RCC 7860 (cell line): ENCODE measurements around the gene PSD4.

Source experiments
- DNase-seq: peaks from one replicate; pipeline ENCODE4 v3.0.0-alpha.2; 2015; ENCODE audit warnings: low spot score
- FAIRE-seq: peaks from 2 replicates; lab custom pipeline; 2012; peaks lifted over from hg19 to GRCh38; lab: Jason Lieb, UNC

The PSD4 gene

DNA sequence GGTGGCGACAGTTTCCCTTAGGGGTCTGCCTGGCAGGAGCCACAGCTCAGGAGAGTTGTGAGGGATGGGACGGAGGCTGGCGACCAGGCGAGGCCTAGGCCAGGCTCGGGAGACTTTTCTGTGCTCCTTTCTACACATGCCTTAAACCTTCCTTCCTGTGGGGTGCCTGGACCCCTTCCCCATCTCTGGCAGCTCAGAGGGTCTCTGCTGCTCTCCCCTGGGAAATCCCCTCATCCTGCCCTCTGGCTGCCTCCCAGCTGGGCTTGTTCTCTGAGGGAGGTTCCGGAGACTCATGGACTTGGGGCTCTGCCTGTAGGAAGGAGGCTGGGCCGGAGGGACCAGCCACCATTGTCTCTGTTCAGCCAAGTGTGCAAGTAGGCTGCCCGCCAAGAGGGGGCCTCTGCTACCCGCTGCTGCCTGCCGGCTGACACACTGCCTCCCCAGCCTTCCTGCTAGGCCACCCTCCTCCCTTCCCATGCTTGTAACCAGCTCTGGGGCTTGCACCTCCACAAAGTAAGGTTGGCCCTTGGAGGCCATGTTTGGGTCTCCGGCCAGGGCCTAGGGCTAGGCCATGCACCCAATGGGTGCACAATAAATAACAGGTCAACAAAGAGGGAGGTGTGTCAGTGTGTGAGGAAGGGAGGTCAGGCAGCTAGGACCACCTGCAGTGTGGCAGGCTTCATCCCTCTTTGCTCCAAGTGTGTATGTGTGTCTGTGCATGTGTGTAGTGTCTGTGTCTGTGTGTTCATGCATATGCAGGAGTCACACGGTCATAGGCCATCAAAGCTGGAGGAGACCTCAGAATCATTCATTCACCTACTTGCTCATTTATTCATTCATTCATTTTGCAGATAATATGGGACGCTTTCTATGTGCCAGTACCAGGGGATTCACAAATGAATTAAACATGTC, 28.8 kb downstream of the PSD4 start:
- peak; percentile 71 for DNase-seq
- no peak for FAIRE-seq

DNA sequence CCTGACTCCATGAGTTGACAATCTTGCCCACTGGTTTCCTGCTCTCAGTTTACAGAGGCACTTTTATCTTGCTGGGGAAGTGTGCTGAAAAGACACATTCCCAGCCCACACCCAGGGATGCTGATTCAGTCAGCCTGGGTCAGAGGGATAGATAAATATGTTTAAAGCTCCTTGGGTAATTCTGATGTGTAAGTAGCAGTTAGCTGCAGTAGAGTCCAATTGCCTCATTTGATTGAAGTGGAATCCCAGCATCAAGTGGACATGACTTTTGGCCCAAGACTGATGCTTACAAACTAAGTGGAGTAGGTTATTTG, 29.4 kb downstream of the PSD4 start:
- FAIRE-seq, result no peak
- no peak for DNase-seq

DNA sequence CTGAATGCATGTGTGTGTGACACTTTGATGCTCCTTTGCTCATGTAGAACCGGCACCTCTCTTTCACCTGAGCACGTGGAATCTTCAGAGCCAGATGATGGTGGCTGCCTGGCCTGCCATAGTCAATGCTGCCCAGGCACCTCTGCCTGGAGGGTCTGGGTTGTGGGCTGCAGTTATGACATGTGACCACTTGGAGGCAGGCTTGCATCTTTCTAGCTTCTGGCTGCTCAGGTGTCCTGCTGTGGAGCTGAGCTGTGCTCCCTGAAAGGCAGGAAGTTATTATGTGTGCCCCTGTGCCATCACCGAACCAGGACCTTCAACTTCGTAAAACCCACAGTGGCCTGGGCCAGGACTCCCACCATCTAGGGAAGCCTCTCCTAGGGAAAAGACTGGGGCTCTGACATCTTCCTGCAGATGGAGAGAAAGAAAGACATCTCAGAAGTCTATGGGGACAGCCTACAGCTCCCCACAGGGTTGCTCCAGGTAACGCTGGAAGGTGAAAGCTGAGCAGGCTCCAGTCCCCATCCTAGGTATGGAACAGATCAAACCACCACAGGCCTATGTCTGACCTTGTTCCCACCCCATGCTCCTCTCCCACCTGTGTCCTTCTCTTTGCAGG, 30.2 kb downstream of the PSD4 start:
- FAIRE-seq, result peak; percentile 7
- peak; percentile 72 for DNase-seq

DNA sequence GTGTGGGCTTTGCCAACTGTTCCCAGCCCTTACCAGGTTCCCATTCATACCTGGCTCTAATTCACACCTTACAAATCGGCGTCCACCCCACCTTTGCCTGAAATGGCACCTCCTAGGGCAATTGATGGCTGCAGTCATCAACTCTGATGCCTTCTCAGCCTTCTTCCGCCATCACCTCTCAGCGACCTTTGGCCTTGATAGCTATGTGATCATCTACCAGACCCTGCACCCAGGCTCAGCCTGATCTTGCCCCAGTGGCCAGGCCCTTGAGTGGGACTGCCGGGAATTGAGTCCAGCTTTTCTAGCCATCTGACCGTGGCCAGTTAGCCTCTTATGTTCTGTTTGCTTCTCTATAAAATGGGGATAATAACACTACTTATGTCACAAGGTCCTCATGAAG, 32.5 kb downstream of the PSD4 start:
- FAIRE-seq (no peak), DNase-seq (no peak)

DNA sequence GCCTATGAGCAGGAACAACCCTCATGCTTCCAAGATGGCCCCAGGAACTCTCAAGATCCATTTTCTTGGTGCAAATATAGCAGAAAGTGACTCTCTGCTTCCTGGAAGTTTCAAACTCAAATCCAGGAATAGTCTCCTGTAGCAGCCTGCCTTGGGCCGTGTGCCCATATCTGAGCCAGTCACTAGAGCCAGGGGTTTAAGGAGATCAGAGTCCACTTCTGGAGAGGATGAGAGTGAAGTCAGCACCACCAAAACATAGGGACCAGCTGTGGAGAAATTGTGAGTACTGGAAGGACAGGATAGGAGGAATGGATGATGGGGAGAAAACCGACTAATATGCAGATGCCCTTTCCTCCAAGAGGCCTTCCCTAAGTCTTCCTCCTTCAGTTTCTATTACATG, 33.2 kb downstream of the PSD4 start:
- no peak for DNase-seq
- FAIRE-seq, result no peak

DNA sequence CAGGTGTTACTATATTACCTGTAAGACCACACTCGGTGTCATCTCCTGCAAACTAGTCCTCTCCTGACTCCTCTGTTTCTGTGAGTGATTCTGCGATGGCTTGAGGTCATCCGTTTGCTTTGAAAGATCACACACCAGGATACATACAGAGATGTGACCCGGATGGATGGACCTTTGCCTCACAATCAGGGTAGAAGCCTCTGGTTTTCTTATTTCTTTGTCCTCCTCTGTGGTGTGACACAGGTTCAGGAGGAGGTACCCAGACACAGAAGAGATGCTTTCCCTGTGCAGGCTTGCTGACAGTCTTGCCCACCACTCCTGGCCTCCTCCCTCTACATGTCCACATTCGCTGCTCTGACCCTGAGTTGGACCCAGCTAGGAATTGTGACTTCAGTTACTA, 34.6 kb downstream of the PSD4 start:
- no peak for DNase-seq
- no peak for FAIRE-seq

DNA sequence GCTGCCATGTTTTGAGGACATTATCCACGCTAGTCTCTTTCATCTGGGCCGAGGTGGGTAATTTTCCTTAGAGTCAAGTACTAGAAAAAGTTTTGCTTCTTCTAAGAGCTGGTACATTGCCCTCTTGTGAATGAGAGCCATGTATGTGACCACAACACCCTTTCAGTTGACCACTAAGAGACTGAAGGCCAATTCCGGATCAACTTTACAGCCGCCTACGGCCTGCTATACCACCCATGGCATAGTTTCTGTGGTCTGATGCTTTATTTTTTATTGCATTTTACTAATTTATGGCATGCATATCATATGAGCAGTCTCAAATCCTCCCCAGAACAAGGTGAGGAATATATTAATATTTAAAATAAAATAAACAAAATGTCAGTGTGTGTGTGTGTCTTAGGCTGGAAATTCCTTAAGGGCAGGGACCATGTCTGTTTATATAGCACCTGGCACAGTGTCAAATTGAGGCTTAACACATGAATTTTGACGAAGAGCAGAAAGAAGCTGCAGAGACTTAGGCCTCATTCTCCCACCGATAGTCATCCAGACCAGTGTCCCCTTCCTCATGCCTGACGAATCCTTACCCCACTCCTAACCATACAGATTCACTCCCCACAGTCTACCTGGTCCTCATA, 35.4 kb downstream of the PSD4 start:
- FAIRE-seq (peak; percentile 80), DNase-seq (peak; percentile 77)

DNA sequence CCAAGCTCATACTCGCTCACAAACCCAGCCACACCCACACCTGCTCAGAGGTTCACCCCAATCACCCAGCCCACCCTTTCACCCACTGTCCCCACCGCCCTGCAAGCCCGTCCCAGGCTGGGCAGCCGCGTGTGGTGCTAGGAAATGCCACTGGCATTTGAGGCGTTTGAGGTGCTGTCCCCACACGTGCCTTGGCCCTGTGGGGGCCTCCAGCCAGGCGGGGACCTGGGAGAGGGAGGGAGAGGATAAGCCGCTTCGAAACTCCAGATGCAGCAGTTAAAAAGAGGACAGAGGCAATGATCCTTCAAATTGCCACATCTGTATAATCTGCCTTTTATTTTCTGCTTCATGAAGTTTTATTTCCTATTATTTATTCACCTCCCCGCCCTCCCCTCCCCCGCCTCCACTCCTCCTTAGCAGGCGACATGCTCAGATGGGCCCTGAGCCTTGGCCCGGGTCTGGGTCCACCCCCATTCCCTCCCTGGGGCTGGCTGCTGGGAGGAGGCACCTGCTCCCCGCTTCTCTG, 35.9 kb downstream of the PSD4 start:
- FAIRE-seq (no peak), DNase-seq (no peak)

DNA sequence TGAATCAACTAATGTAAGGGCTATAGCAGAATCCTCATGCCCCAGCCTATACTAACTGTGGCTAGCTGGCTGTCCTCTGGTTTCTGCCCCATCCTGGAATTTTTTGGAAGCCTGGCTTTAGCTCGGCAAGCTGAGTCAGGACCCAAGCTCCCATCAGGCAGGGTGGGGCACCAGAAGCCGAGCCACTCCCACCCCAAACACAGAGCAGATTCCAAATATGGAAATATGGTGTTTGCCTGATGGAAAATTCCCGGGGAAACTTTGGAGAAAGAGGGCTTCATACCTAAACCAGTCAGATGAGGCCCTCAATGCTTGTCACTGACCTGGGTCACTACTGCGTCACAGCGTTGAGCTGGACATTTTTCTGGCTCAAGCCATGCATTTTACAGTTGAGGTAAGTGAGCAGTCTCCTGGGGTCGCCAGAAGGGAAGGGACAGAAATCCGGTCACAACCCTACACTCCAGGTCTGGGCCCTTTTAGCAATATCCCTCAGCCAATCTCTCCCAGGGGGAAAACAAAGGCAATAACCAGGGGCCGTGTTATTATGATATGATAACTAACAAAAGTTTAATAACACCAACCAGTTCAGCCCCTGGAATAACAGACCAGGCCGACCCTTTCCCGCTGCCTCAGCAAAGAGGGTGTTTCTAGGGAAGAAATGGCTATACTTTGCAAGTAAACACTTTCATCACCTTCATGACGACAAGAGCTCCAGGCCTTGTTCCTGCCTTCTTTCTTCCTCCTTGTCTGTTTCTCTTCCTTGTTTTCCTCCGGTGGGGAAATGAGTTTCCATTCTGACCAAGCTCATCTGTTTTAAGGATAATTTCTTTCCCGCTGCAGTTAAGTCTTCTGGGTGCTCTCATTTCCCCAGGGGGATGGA, 37.7 kb downstream of the PSD4 start:
- FAIRE-seq (no peak), DNase-seq (no peak)

DNA sequence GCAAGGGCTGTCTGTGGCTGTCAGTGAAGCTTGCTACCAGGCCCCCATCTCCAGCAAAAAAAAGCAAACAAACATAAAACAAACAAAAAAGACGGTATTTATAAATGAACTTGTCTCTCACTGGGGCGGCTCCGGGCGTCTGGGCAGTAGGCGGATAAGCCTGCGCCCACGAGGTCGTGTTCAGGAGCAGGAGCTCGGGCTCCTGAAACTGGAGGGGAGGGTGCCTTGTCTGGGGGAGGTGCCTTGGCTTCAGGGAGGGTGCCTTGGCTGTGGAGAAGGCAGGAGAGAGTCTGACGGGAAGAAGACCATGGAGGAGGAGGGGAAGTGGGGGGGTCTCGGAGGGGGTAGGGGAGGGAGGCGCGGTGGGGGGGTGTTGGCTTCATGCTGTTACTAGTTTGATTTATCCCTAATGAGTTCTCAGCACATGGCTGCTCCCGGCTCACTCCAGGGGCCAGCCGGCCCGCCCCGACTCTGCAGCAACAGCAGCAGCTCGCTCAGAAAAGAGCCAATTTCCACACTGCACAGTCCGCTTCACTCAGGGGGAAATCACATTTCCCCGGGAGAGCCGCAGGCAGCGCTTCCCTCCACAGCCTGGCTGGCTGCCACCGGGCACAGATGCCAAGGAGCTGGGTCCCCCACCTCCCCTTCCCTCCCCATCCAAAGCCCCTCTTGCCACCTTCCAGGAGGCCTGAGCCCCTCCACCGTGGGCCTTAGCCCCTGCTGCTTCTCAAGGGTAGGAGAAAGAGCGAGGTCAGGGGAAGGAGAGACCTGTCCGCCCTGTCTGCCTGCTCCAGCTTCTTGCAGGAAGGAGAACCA, 38.7 kb downstream of the PSD4 start:
- FAIRE-seq, result no peak
- DNase-seq, result no peak

DNA sequence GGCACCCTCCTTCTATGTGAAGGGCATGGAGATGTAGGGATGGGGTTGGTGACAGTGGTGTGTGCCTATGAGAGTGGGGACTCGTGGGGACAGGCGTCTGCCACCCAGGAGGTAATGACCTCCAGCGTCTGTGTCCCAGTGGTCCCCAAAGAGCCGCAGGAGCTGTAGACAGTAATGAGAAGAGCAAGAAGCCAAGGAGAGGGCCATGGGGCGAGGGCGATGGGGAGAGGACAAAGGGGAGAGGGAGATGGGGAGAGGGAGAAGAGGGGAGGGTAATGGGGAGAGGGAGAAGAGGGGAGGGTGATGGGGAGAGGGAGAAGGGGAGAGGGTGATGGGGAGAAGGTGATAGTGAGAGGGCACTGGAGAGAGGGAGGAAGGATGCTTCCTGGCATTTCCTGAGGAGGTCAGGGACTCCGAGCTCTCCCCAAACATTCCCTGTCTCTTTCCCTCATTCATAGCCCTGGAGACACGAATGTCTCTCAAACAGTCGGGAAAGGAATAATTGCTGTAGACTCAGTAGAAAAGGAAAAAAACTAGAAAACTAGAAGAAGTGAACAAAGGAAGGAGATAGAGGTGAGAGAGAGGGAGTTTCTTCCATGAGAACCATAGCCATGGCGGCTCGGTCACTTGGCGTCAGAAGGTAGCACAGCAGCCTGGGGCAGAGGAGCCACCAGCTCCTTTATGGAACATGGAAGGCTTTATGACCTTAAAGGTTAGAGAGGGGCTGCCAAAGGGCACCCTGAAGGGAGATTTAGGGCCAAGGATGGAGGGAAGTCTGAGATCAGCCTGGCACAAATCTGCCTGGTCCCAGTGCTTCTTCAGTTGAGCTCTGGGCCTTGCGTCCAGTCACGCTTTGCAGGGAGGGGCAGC, 39.5 kb downstream of the PSD4 start:
- no peak for DNase-seq
- no peak for FAIRE-seq

DNA sequence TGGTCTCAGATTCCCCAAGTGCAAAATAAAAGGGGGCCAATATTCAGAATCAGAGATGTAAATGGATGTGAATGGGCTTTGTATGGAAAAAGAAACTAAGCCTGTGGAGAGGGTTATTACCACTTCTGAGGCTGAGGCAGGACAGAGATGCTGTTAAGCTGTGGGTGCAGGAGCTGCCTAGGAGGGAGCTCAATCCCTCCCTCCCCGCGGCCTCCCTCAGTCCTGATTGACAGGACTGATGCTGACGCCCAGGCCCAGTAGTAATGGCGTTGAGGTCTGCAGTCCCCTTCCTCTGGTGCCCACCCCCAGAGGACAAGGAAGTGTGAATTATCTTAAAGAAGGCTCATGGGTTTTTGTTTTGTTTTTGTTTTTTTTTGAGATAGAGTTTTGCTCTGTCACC, 40.4 kb downstream of the PSD4 start:
- FAIRE-seq (no peak), DNase-seq (no peak)

DNA sequence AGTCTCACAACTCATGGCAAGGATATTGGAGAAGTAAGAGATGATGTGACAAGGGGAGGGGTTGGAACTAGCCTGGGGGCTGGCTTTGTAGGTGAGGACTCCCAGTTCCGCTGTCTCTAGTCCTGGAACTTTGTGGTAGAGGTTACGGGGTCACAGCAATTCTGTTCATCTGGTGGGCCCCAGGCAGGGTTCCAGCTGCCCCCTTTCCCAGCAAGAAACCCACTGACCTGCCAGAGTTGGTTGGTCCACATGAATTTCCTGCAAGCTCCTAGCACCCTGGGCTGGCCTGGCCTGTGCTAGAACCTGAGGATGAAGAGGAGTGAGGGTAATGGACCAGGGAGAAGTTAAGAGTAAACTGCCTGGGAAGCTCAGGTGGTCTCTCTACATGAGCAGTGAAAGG, 41.3 kb downstream of the PSD4 start:
- FAIRE-seq, result no peak
- DNase-seq, result no peak

DNA sequence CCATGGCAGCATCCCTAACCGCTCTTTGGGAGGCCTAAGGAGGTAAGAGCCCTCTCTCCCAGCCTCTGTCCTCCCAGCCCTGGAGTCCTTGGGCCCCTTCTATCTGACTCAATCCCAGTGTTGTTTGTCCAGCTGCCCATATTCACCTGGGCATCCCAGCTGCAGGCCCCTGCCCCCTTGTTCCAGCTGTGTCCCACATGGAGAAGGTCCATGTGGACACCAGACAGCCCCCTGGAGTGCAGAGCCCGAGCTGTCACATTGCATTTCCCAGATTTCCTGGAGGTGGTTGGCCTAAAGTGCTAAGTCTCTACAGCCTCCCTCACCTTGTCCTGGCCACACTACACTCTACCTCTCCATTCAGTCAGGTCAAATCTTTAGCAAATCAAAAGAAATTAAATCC, 42.5 kb downstream of the PSD4 start:
- FAIRE-seq (no peak), DNase-seq (no peak)

DNA sequence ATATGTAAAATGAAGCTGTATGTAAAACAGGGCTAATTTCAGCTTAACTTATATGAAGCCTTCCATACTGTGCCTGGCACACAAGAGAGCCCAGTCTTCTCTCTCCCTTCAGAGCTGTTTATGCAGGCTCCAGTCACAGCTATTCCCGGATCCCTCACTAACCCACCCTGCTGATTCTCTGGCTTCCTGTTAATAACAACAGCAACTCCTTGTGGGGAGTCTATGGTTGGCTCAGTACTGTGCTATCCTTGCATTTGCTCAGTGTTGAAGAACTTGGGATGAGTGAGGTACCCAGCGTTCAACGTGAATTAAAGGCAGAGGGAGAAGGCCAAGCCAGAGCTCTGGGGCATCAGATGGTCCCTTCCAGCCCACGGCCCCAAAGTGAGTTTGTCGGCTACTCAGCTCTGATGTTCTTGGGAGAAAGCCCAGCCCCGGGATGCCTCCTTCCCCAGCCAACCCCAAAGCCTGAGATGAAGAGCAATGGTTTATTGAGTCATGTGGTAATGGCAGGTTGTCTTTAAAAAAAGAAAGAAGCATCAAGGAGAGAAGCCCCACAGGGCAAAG, 43.2 kb downstream of the PSD4 start:
- FAIRE-seq, result no peak
- no peak for DNase-seq

DNA sequence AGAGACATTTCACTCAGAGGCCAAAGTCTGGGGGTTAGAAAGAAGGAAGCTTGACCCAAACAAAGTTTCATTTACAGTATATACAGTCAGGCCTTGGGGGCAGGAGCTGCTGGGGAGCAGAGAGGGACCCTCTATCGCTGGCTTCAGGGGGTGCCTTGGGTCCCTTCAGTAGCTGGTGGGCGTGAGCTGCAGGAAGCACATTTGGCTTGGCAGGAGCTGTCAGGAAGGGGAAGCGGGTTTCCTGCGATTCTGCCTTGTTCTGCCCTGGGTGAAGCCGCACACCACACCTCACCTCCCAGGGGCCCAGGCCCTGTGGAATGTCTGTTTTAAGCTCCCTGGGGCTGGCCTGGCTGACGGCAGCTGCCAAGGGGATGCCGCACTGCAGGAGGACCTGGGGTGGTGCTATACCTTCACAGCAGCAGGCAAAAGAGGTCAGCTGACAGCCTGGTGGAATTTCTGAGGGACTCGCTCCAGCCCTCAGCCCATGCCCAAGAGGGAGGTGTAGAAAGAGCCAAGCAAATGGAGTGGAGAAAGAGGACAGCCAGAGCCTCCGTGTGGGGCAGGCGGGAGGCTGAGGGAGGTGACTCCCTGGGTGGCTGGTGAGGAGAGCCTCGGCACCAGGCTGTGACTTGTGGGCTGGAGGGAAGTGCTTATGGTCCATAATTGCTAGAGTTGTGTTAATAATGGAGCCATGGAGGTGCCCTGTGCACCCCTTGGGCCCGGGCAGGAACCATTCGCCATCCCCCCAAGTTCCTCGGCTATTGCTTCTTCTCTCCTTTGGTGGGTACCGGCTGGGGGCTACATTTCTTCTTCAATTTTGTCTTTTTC, 43.9 kb downstream of the PSD4 start:
- no peak for DNase-seq
- no peak for FAIRE-seq

DNA sequence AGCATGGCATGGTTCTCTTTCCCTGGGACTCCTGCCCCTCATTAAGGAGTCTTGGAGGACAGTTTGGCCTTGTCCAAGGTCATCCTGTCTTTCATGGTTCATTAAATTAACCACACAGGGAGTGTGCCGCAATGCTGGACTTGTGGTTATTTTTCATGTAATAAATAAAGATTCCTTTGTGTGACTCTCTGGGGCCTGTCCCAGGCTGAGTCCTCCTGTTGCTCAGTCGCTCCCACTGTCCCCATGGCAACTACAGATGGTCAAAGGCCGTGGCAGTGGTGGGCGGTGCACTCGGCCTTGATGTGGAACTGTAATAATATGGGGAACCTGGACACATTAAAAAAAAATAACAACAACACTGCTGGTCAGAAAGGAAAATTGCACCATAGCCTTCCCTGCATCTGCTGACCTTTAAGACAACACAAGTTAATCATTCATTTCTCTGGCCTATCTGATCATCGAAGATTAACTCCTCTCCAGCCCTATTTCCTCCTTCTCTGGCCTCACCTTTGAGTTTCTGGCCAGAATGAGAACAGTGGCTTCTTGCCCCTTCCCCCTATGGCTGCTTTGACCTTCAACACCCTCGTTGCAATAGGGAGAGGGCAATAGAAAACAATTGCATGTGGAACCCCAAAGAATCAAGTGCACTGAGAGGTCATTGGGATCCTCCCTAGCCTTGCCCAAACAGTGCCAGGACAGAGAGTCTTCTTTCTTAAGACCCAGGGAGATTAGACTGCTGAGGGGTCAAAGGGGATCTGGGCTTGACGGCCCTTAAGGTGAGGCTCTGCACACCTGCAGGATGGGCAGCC, 44.7 kb downstream of the PSD4 start:
- FAIRE-seq (peak; percentile 92), DNase-seq (peak; percentile 94)
